IMR-90 (cell line): ENCODE data around the gene CKLF. TPM values are rescaled to one million over a fixed set of nuclear protein-coding genes. Genes with fewer than 3 reads are reported as not detected.
A peak's percentile ranks its signal among the peaks of the same experiment; 100 is the strongest.

Source experiments
- ATAC-seq: fragments of 200-7000 bp; cut with Tn5 transposase; 2 replicates; pipeline ENCODE4 v1.9.1; 2020; ENCODE audit warnings: low read depth, mild to moderate bottlenecking, moderate library complexity
- BruUV-seq: library from RNA; stranded (reverse); fragments of 400-500 nt; replicated peaks from 2 replicates; lab custom pipeline; 2021; lab: Mats Ljungman, UMichigan
- CTCF ChIA-PET: fragments of 300-600 bp; formaldehyde crosslinking; extraction: SDS; loops from one replicate; lab custom pipeline; 2021; ENCODE audit warnings: antibody characterized with exemption; lab: Yijun Ruan, JAX
- POLR2A ChIA-PET: fragments of 300-600 bp; sonication (Branson Sonifier 250); formaldehyde crosslinking; loops from one replicate; lab custom pipeline; 2022; ENCODE audit warnings: antibody characterized with exemption; ENCODE audit not compliant: unreplicated experiment; lab: Charles Lee
- DNase-seq: peaks from one replicate; pipeline ENCODE4 v3.0.0; 2013
- H2AFZ ChIP-seq: replicated peaks from 2 replicates; pipeline ENCODE3; 2013; ENCODE audit warnings: low read length, mild to moderate bottlenecking; ENCODE audit not compliant: poor library complexity
- H2AK5ac ChIP-seq: 2 replicates; pipeline ENCODE4 v1.6.1; 2013; ENCODE audit warnings: low read depth, low read length, inconsistent platforms
- H2AK9ac ChIP-seq: replicated peaks from 2 replicates; pipeline ENCODE3; 2013; ENCODE audit warnings: mild to moderate bottlenecking, low read depth, low read length, moderate library complexity; ENCODE audit not compliant: poor library complexity
- H2BK120ac ChIP-seq: 2 replicates; pipeline ENCODE4 v1.6.1; 2013; ENCODE audit warnings: low read depth, low read length, inconsistent platforms
- H2BK15ac ChIP-seq: 3 replicates; pipeline ENCODE4 v1.6.1; 2013; ENCODE audit warnings: low read depth, low read length, inconsistent platforms
- H2BK20ac ChIP-seq: 2 replicates; pipeline ENCODE4 v1.6.1; 2013; ENCODE audit warnings: low read depth, mild to moderate bottlenecking, inconsistent platforms, low read length, moderate library complexity
- H2BK5ac ChIP-seq: 2 replicates; pipeline ENCODE4 v1.6.1; 2013; ENCODE audit warnings: mild to moderate bottlenecking, low read depth, low read length, inconsistent platforms; ENCODE audit not compliant: poor library complexity, severe bottlenecking
- H3K14ac ChIP-seq: replicated peaks from 2 replicates; pipeline ENCODE4 v1.6.1; 2013; ENCODE audit warnings: low read depth, low read length, inconsistent platforms
- H3K18ac ChIP-seq: 2 replicates; pipeline ENCODE4 v1.6.1; 2013; ENCODE audit warnings: low read depth, low read length, control low read depth
- H3K23ac ChIP-seq: 2 replicates; pipeline ENCODE4 v1.6.1; 2013; ENCODE audit warnings: low read depth, low read length, inconsistent platforms
- H3K27ac ChIP-seq: 2 replicates; pipeline ENCODE4 v1.5.1; 2013; ENCODE audit warnings: mild to moderate bottlenecking, control low read depth, low read length; ENCODE audit not compliant: insufficient read depth
- H3K27me3 ChIP-seq: 2 replicates; pipeline ENCODE4 v1.6.1; 2013; ENCODE audit warnings: low read length; ENCODE audit not compliant: control insufficient read depth, insufficient read depth
- H3K36me3 ChIP-seq: 2 replicates; pipeline ENCODE4 v1.6.1; 2013; ENCODE audit warnings: low read length, mixed read lengths; ENCODE audit not compliant: control insufficient read depth, insufficient read depth
- H3K4ac ChIP-seq: 2 replicates; pipeline ENCODE4 v1.6.1; 2013; ENCODE audit warnings: low read depth, low read length, inconsistent platforms
- H3K4me1 ChIP-seq: 2 replicates; pipeline ENCODE4 v1.6.1; 2013; ENCODE audit warnings: low read length, mixed read lengths; ENCODE audit not compliant: control insufficient read depth, insufficient read depth
- H3K4me2 ChIP-seq: 2 replicates; pipeline ENCODE4 v1.6.1; 2013; ENCODE audit warnings: low read depth, mild to moderate bottlenecking, control low read depth, low read length, moderate library complexity
- H3K4me3 ChIP-seq: 2 replicates; pipeline ENCODE4 v1.5.1; 2013; ENCODE audit warnings: low read depth, mild to moderate bottlenecking, control low read depth, low read length, moderate library complexity; ENCODE audit not compliant: insufficient read depth
- H3K56ac ChIP-seq: 2 replicates; pipeline ENCODE4 v1.6.1; 2013; ENCODE audit warnings: low read length, inconsistent platforms; ENCODE audit not compliant: insufficient read depth; ENCODE audit errors: extremely low read depth
- H3K79me1 ChIP-seq, 2 experiments: 2 replicates each; pipeline ENCODE4 v1.6.1; 2013; ENCODE audit warnings: low read length in 2 of 2, inconsistent platforms in 1 of 2, low read depth in 1 of 2
- H3K9ac ChIP-seq: 2 replicates; pipeline ENCODE4 v1.6.1; 2013; ENCODE audit warnings: low read depth, low read length, control low read depth
- H3K9me1 ChIP-seq: 2 replicates; pipeline ENCODE4 v1.6.1; 2013; ENCODE audit warnings: low read length, inconsistent platforms; ENCODE audit not compliant: insufficient read depth
- H3K9me3 ChIP-seq: 2 replicates; pipeline ENCODE4 v1.6.1; 2013; ENCODE audit warnings: low read length; ENCODE audit not compliant: control insufficient read depth, insufficient read depth
- H4K20me1 ChIP-seq: 2 replicates; pipeline ENCODE4 v1.6.1; 2013; ENCODE audit warnings: low read length, inconsistent platforms; ENCODE audit not compliant: insufficient read depth
- H4K5ac ChIP-seq: 2 replicates; pipeline ENCODE4 v1.6.1; 2013; ENCODE audit warnings: mild to moderate bottlenecking, low read depth, low read length, control low read depth
- H4K8ac ChIP-seq, 2 experiments: 2 replicates each; pipeline ENCODE4 v1.6.1; 2013; ENCODE audit warnings: low read depth in 2 of 2, low read length in 2 of 2, control low read depth in 1 of 2, inconsistent platforms in 1 of 2
- H4K91ac ChIP-seq: 2 replicates; pipeline ENCODE4 v1.6.1; 2013; ENCODE audit warnings: low read depth, low read length, inconsistent platforms; ENCODE audit not compliant: insufficient read depth
- CEBPB ChIP-seq: IDR thresholded peaks from 2 replicates; pipeline ENCODE4 v1.6.1; 2012; ENCODE audit warnings: low read depth, low read length, improper control_type of control experiment
- MXI1 ChIP-seq: IDR thresholded peaks from 2 replicates; pipeline ENCODE4 v1.6.1; 2012; ENCODE audit warnings: low read depth, mild to moderate bottlenecking, low read length, moderate library complexity, borderline replicate concordance
- NFE2L2 ChIP-seq: fragments of 150-350 bp; IDR thresholded peaks from 2 replicates; pipeline ENCODE4 v1.6.1; 2016; ENCODE audit warnings: low read depth, mild to moderate bottlenecking, low read length
- RAD21 ChIP-seq: IDR thresholded peaks from 2 replicates; pipeline ENCODE4 v1.6.1; 2012; ENCODE audit warnings: low read length, improper control_type of control experiment
- WGBS, 2 experiments: methylation state at CpG; one replicate each; pipeline versions ENCODE4 v1.1.5 to v1.1.7; 2013; ENCODE audit warnings: missing lambda C conversion rate in 2 of 2; ENCODE audit not compliant: insufficient read length in 1 of 2; ENCODE audit errors: extremely low coverage in 2 of 2; 5-methylcytosine and 5-hydroxymethylcytosine counted together
- dilution Hi-C: fragments of 300-500 bp; cut with HindIII; formaldehyde crosslinking; loops from one replicate; pipeline ENCODE4 v1.14.3; 2018; ENCODE audit warnings: low sequenced_read_pairs; ENCODE audit not compliant: unreplicated experiment
- in situ Hi-C: fragments of 300-500 bp; cut with MboI; formaldehyde crosslinking; loops from 3 replicates; pipeline ENCODE4 v1.14.3; 2019; ENCODE audit warnings: low sequenced_read_pairs, inconsistent platforms, mixed read lengths
- intact Hi-C: fragments of 100-400 bp; cut with micrococcal nuclease; formaldehyde crosslinking; loops from 2 replicates; pipeline ENCODE4 v1.10.0; 2022
- polyA plus RNA-seq, 3 experiments: library from polyadenylated mRNA; depleted of rRNA; stranded (reverse); fragments of >200 nt; gene quantifications; 2 replicates each; pipeline ENCODE4 v1.2.3, GENCODE V29; 2012; ENCODE audit warnings: low replicate concordance in 1 of 3
- total RNA-seq: library from RNA; depleted of rRNA; stranded (reverse); fragments of >200 nt; gene quantifications from 2 replicates; pipeline ENCODE4 v1.2.3, GENCODE V29; 2012
- TF ChIP-seq, protein P1 (sequence below): fragments of 150-350 bp; IDR thresholded peaks from 2 replicates; pipeline ENCODE4 v1.6.1; 2017; ENCODE audit warnings: mild to moderate bottlenecking, antibody characterized with exemption, low read length, low read depth
- TF ChIP-seq, protein P2 (sequence below): fragments of 150-350 bp; IDR thresholded peaks from 2 replicates; pipeline ENCODE4 v1.6.1; 2016; ENCODE audit warnings: low read depth, mild to moderate bottlenecking, low read length, moderate library complexity, borderline replicate concordance

The CKLF gene
- total and polyA plus RNA-seq, 2 of the 4 experiments (the other 2 are of a cell fraction) = 60.8 to 92.2 TPM

- H3K9me1 ChIP-seq = peaks cover 46% of the 10 kb centered on the region
- BruUV-seq = no TSS peak
- no peak overlapping the region for H3K27ac ChIP-seq
- peak overlapping the region; percentile 52 for H3K4ac ChIP-seq
- H3K4me3 ChIP-seq = no peak overlapping the region
- H4K20me1 ChIP-seq = peaks cover 2% of the 10 kb centered on the region; the same call in 1 of the 2 replicates
- no peak overlapping the region for H2AK9ac ChIP-seq
- no peak for DNase-seq
- peak overlapping the region; percentile 16; the same call in 2 of the 3 replicates for H2BK15ac ChIP-seq
- H4K91ac ChIP-seq = peak overlapping the region; percentile 36
- peak overlapping the region; percentile 75 for H2BK20ac ChIP-seq
- intact Hi-C loops (no loop called here), dilution Hi-C loops (no loop called here), in situ Hi-C loops (no loop called here)
- H3K14ac ChIP-seq = peak overlapping the region; percentile 71
- H3K4me2 ChIP-seq = no peak overlapping the region
- 0 out of 4 replicates have a peak overlapping the region, but pooled peaks of 1 of the 2 experiments have one; percentile 11 for H4K8ac ChIP-seq
- peak overlapping the region; percentile 9 for H2BK120ac ChIP-seq
- POLR2A ChIA-PET = no interaction called here
- peak overlapping the region; percentile 69; the same call in 1 of the 2 replicates for H2AK5ac ChIP-seq
- H3K23ac ChIP-seq = peak overlapping the region; percentile 2; the same call in 1 of the 2 replicates
- CTCF ChIA-PET = no interaction called here
- H2AFZ ChIP-seq = peak overlapping the region; percentile 48
- no peaks in the 10 kb centered on the region for H3K9me3 ChIP-seq
- H3K56ac ChIP-seq = no peak overlapping the region
- no peak overlapping the region for H4K5ac ChIP-seq
- peaks cover 5% of the 10 kb centered on the region; the same call in 1 of the 2 replicates for H3K36me3 ChIP-seq
- H3K4me1 ChIP-seq = peaks cover 35% of the 10 kb centered on the region
- peaks cover 0 to 33% of the 10 kb centered on the region in 2 experiments; a peak in 3 of 4 replicates for H3K79me1 ChIP-seq
- H3K9ac ChIP-seq = no peak overlapping the region
- TF ChIP-seq RAD21 = no peak
- TF ChIP-seq CEBPB = no peak
- no peak for TF ChIP-seq MXI1
- TF ChIP-seq, protein P1, sequence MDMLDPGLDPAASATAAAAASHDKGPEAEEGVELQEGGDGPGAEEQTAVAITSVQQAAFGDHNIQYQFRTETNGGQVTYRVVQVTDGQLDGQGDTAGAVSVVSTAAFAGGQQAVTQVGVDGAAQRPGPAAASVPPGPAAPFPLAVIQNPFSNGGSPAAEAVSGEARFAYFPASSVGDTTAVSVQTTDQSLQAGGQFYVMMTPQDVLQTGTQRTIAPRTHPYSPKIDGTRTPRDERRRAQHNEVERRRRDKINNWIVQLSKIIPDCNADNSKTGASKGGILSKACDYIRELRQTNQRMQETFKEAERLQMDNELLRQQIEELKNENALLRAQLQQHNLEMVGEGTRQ = no peak
- TF ChIP-seq NFE2L2 = no peak
- TF ChIP-seq, protein P2, sequence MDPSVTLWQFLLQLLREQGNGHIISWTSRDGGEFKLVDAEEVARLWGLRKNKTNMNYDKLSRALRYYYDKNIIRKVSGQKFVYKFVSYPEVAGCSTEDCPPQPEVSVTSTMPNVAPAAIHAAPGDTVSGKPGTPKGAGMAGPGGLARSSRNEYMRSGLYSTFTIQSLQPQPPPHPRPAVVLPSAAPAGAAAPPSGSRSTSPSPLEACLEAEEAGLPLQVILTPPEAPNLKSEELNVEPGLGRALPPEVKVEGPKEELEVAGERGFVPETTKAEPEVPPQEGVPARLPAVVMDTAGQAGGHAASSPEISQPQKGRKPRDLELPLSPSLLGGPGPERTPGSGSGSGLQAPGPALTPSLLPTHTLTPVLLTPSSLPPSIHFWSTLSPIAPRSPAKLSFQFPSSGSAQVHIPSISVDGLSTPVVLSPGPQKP = no peak
- H2BK5ac ChIP-seq = no peak overlapping the region
- H3K18ac ChIP-seq = no peak overlapping the region; the same call in 1 of the 2 replicates
- ATAC-seq = no peak
- 80% methylated on average over 3 of the region's 8 CpGs; no CpG with 5 or more reads in 1 of the 2 experiments for WGBS, 2 experiments
- H3K27me3 ChIP-seq = no peaks in the 10 kb centered on the region
Observed at GRCh38 chr16:66513111-66513723, 39.2 kb upstream of the CKLF start.
